SK-N-MC (cell line): Measurements from ENCODE around the gene POU6F2.

ENCODE experiments used
- EZH2 ChIP-seq: fragments of 200-600 bp; sonication (generic); IDR thresholded peaks from one replicate; pipeline ENCODE4 v1.6.1; 2017; ENCODE audit warnings: antibody characterized with exemption
- POLR2AphosphoS5 ChIP-seq: IDR thresholded peaks from 2 replicates; pipeline ENCODE4 v1.6.1; 2012; ENCODE audit warnings: mild to moderate bottlenecking, low read depth, low read length, borderline replicate concordance

DNA sequence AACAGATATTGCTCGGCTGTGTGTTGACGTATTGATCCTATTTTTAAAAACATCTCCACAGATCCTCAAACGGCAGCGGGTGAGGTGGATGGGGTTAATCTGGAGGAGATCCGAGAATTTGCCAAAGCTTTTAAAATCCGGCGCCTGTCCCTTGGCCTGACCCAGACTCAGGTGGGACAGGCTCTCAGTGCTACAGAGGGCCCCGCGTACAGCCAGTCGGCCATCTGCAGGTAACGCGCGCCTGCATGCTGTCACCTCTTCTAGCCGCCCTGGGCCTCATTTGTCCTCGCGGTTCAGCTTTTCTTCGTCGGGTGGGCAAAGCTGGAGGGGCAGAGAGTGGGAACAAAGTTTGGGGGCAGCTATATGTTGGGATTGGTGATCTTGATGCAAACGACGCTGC lies 482.8 kb downstream of the POU6F2 start:
- TF ChIP-seq EZH2 = no peak
- TF ChIP-seq POLR2AphosphoS5 = no peak
